HL-60 (cell line): ENCODE results near the gene TNXB.

Experiments used
- CTCF ChIP-seq: IDR thresholded peaks from one replicate; pipeline ENCODE4 v1.5.1; 2011; ENCODE audit warnings: low read length, control low read depth, inconsistent platforms; ENCODE audit not compliant: insufficient read depth
- GABPA ChIP-seq: IDR thresholded peaks from 2 replicates; pipeline ENCODE4 v1.6.1; 2012; ENCODE audit warnings: low read depth
- POLR2AphosphoS5 ChIP-seq: IDR thresholded peaks from 2 replicates; pipeline ENCODE4 v1.6.1; 2012; ENCODE audit warnings: low read depth
- REST ChIP-seq: IDR thresholded peaks from 2 replicates; pipeline ENCODE4 v1.6.1; 2012; ENCODE audit warnings: low read depth; ENCODE audit not compliant: insufficient replicate concordance

DNA sequence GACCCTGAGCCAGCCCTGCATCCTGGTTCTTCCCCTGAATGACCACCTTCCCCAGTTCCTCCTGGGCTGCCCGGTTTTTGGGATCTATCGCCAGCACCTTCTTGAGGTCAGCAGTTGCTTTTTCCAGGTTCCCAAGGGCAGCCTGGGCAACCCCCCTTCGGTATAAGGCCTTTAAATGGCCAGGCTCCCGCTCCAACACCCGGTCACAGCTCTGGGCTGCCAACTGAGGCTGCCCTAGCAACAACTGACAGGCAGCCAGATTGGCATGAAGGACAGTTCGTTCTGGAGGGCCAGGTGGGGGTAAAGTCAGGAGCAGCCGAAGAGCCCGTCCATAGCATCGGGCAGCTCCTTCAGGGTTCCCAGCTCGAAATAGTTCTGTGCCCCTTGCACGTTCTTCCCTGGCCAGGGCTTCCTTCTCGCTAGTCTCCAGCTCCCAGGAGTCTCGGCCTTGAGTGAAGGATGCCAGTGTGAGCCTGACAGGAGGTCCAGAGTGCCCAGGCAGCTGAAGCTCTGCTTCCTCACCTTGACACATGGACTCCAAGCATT lies 19.7 kb upstream of the TNXB start:
- TF ChIP-seq CTCF (no peak), POLR2AphosphoS5 (no peak), GABPA (no peak), REST (no peak)
